Stimulated activated CD8-positive, alpha-beta memory T cell treated with anti-CD3 and anti-CD28 coated beads, Interleukin-4, amount 100 ng/mL, for 4 hours (primary cell): Measurements from ENCODE around the gene BEX2.
"Not testable (repeated sequence)": the region's sequence is repeated elsewhere in the genome, so short reads cannot be mapped to it uniquely, and the experiment has no call there.

Source experiments
- DNase-seq, 2 donors: peaks; one replicate each; pipeline ENCODE4 v3.0.0-alpha.2; 2020; ENCODE audit warnings: low read depth in 2 of 2, low spot score in 1 of 2

BEX2 gene

GRCh38 chrX:103310555-103311398 lies at the start of gene BEX2:
BEX2 (minus strand) TSS chrX:103310990; CDS start chrX:103309976, 1,014 bp downstream.
- peak; percentile 67 to 70 for DNase-seq

DNA sequence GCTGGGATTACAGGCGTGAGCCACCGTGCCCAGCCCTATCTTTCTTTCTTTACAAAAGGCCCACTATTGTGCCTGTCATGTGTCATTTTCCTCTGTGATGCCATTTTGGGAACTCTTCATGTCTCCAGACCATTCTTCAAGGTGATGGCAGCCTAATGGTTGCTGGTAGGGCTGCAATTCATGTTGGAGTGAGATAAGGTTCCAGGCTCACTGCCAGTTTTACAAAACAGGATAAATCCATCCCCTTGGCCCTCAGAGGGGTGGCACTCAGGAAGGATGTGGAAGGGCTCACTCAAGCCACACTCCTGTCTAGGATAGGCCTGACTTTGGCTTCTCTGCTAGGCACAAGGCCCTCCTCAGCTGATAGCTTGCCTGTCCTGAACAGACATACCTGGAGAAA lies 49.3 kb upstream of the BEX2 start:
- DNase-seq, result no peak

DNA sequence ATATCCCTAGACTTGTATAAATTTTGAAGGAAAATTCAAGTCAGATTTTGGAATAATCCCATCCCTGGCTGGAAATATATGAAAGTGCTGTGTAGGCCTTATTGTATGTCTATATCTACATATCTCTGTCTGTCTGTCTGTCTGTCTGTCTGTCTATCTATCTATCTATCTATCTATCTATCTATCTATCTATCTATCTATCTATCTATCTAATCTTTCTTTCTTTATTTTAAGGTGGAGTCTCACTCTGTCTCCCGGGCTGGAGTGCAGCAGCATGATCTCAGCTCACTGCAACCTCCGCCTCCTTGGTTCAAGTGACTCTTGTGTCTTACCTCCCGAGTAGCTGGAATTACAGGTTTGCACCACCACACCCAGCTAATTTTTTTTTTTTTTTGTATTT lies 48.8 kb upstream of the BEX2 start:
- DNase-seq, result not testable (repeated sequence)

GRCh38 chrX:103357871-103358270 lies 47.1 kb upstream of the BEX2 start:
- DNase-seq, result no peak

DNA sequence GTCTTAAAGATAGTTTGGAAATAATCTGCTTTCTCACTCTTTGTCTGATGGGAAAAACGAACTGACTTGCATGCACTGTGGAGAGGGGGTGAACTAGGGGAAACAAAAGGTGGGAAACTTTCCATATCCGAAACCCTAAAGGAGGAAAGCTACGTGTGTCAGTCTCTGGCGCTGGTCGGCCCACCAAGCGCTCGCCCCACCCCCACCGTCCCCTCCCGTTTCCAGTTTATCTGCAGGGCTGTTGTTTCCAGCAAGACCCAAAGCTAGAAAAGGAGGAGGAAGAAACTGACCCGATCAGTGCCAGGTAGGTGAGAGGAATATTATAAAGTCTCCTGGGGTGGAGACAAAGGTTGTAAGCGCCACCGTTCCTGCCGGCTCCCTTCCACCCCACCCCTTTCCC lies 46.1 kb upstream of the BEX2 start:
- DNase-seq, result no peak

DNA sequence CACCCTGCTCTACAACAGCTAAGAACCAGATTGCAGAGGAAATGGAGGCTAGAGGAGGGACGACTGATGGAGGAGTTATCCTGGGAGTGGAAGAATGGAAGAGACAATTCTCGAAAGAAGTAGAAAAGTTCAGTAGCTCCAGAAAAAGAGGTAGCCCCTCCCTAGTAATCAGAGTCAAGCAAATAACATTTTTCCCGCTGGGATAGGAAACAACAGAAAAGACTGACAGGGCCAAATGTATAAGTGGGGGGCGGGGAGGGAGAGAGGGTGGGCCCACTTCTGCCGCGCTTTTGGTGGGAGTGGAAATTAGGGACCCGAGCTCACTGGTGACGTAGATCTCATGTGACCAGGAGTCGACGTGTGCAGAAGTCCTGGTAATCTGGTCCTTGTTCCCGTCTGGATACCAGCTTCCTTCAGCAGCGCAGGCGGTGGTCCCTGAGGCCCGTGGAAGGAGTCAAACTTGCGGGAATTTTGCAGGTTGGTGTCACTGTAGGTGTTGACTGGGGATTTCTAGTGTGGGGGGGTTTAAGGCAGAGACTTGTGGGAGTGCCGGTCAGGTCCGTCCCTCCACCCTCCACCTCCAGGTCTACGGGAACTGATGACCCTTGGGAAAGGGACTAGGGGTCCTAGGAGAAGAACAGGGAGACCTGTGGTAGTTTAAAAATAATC lies 45.5 kb upstream of the BEX2 start, which contains the start of gene TCEAL9:
Gene TCEAL9, plus strand, starts transcription at position 377 of the 669 bp plus-strand sequence. CDS start 1,179 bp downstream, outside the sequence.
- no peak for DNase-seq

DNA sequence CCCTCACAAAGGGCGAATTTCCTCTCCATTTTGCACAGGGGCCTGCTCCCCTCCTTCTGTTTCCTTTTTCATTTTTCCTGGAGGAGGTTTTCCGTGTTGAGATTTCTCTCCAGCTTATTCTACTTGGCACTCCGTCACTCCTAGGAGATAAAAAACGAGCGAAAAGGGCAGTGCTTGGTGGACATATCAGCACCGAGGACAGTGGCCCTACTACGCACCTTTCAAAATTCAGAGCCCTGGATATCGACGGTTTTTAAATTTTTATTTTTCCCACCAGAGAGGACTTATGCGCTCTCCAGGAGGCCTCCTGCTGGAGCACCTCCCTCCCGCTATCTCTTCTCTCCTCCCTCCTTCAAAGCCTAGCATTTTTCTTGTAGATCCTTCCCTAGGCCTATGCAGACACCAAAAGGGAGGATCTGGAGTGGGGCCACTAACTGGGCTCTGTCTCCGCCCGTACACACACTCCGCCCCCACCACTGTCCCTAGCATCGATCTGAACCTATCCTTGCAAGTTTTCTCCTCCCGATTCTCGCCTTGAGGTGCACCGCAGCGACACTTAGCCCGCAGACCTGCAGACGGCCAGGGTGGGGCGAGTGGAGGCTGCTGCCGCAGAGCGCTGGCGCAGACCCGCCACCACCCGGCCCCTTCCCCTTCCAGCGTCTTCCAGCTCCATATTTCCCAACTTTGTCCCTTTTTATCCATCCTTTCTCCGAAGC lies 37.0 kb upstream of the BEX2 start:
- DNase-seq, result no peak

- DNase-seq, result no peak
These were observed 33.8 kb upstream of the BEX2 start for GRCh38 chrX:103344606-103345005.

DNA sequence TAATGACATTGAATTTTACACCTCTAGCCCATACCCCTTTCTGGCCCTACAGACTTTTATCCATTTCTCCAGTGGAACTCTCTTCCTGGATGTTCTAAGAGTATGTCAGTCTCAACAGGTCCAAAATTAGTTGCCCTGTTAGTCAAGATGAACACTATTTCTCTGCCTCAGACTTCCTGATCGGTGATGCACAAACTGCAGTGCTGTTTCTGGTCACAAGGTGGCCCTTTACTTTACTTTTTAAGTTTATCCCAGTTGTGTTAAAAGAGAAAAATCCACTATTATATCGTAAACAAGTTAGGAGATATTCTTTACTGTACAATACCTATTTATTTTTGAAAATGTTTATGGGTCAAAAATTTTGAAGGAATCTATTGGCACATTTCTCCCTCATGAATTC lies 32.3 kb upstream of the BEX2 start:
- no peak for DNase-seq

- DNase-seq, result no peak
These were observed 27.9 kb upstream of the BEX2 start for GRCh38 chrX:103338663-103339062.

DNA sequence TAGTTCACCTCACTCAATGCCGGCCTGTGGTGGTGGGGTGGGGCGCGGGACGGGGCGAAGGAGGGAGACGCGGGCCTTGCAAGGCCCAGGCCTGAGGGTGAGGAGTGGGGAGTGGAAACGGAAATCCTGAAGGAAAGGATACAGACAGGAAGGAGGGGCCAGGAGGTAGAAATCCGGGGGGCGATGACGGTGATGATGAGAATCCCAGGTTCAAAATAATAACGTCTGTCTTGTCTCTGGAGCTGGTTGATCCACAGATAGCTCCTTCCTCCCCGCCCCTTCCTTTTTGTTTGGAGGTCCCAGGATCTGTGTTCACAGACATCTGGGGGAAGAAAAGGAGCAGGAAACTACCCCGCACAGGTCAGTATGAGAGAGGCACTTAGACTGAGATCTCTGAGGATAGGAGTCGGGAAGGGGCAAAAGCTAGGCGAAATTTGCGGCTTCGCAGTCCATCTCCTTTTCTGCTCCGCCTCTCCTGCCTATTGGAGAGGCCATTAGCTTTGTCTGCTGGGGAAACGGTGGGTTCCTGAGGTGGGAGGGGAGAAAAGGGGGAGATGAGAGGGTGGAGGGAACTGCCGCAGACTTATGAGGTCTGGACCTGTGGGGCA lies 20.0 kb upstream of the BEX2 start:
- DNase-seq, result no peak

DNA sequence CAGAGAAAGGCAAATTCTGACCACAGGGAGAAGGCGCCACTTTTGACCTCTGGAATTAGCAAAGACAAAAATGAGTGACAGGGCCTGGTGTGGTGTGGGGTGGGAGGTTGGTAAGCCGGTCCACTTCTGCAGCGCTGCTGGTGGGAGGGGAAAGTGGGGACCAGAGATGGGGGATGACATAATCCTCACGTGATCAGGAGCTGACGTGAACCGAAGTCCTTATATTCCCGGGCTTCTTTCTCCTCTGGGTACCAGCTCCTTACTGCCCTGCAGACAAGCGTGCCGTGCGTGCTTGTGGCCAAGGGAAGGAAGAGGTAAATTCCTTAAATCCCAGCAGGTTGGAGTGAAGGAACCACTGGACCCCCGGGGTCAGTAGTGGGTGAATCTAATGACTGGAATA lies 19.2 kb upstream of the BEX2 start, which contains the start of gene TCEAL7:
Gene TCEAL7, plus strand, starts transcription at position 249 of the 400 bp plus-strand sequence. CDS start 1,165 bp downstream, outside the sequence.
- DNase-seq, result no peak

GRCh38 chrX:103311399-103311780 lies 600 bp upstream of the BEX2 start:
- no peak for DNase-seq

DNA sequence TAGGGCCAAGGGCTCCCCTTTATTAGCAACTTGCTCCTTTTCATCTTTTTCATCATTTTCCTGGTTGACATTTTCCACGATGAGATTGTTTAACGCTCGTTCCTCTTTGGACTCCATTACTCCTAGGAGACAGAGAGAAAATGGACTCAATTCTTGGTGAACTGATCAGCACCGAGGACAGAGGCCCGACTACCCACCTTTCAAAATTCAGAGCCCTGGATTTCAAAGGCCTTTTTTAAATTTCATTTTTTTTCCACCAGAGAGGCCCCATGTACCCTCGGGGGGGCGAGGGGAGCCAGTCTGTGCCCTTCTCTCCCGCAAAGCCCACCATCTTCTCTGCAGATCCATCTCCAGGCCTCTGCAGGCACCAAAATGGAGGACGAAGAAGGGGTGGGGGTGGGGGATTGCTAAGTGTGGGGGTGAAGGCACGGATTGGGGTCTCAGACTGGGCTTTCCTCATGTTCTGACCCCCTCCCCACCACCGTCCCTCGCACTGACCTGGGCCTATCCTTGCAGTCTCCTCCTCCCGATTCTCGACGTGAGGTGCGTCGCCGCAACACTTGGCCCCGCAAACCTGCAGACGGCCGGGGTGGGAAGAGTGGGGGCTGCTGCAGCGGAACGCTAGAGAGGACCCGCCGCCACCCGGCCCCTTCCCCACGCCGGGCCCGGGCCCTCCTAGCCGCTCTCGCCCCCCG lies 783 bp downstream of the BEX2 start:
- no peak for DNase-seq

DNA sequence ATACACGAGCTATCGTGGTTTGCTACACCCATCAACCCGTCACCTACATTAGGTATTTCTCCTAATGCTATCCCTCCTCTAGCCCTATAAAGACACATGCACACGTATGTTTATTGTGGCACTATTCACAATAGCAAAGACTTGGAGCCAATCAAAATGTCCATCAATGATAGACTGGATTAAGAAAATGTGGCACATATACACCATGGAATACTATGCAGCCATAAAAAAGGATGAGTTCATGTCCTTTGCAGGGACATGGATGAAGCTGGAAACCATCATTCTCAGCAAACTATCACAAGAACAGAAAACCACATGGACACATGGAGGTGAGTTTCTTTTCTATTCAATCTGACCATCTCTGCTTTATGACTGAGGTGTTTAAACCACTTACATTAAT lies 5.1 kb downstream of the BEX2 start:
- DNase-seq, result not testable (repeated sequence)

DNA sequence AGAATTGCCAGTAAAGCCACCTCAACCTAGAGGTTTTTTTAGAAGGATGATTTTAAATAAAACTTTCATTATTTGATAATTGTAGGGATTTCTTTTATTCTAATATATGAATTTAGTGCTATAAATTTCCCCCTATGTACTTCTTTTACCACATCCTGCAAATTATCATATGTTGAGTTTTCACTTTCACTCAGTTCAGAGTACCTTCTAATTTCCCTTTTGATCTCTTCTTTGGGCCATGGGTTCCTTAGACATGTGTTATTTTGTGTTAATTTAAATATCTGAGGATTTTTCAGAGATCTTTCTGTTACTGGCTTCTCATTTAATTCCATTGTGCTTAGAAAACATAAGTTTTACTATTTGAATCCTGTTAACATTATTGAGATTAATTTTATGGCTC lies 6.1 kb downstream of the BEX2 start:
- no peak for DNase-seq

DNA sequence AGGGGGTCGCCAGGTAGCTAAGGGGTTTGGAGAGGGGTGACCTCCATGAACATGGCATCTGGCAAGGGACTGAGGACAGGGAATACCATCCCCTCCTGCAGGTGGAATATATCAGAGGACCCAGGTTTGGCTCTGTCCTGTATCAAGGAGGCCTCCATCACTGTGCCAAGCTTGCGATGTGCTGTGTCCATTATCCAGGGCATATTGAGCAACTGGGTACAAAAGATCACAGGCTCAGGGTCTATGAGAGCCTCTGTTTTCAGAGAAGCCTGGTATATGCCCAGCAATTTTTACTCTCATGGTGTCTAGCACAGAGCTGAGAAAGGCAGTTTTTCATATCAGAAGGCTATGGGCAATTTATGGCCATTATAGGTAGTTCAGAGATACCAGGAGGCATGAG lies 17.7 kb downstream of the BEX2 start:
- DNase-seq, result no peak

DNA sequence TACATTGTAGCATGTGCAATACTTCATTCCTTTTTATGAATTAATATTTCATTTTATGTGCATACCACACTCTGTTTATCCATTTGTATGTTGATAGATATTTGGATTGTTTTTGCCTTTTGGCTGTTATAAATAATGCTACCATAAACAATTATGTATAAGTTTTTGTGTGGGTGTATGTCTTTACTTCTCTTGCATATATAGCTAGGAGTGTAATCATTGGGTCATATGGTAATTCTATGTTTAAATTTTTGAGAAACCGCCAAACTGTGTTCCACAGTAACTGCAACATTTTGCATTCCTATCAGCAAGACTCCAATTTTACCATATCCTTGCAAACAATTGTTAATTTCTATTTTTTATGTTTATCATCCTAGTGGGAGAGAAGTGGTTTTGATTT lies 31.2 kb downstream of the BEX2 start:
- DNase-seq, result no peak

GRCh38 chrX:103276581-103277002 lies 34.2 kb downstream of the BEX2 start, which contains the start of gene TCEAL5:
TCEAL5 (minus strand) TSS chrX:103276750; CDS start chrX:103274563, 2,187 bp downstream.
- no peak for DNase-seq

- DNase-seq, result no peak
These were observed 34.7 kb downstream of the BEX2 start for GRCh38 chrX:103275947-103276567.
